GM12878 (cell line): ENCODE results near the gene SORCS2. TPM values are rescaled to one million over a fixed set of nuclear protein-coding genes. Genes with fewer than 3 reads are reported as not detected.

ENCODE experiments used
- ATAC-seq: fragments of 200-7000 bp; cut with Tn5 transposase; 3 replicates; pipeline ENCODE4 v1.9.1; 2020; ENCODE audit warnings: mild to moderate bottlenecking, moderate library complexity
- BruUV-seq: library from RNA; stranded (reverse); fragments of 400-500 nt; replicated peaks from 2 replicates; lab custom pipeline; 2021; lab: Mats Ljungman, UMichigan
- CTCF ChIA-PET: fragments of 300-600 bp; sonication (Branson Sonifier 250); formaldehyde crosslinking; extraction: SDS; loops from one replicate; lab custom pipeline; 2021; ENCODE audit warnings: inconsistent platforms; lab: Yijun Ruan, JAX
- POLR2A ChIA-PET: fragments of 350-600 bp; formaldehyde crosslinking; extraction: SDS; loops from one replicate; lab custom pipeline; 2021; ENCODE audit warnings: inconsistent platforms; lab: Charles Lee
- RAD21 ChIA-PET: fragments of 300-600 bp; sonication (Branson Sonifier 250); formaldehyde crosslinking; loops from one replicate; lab custom pipeline; 2023; ENCODE audit warnings: antibody characterized with exemption; ENCODE audit not compliant: unreplicated experiment; lab: Charles Lee
- SMC1A ChIA-PET: fragments of 300-600 bp; sonication (Branson Sonifier 250); formaldehyde crosslinking; loops from one replicate; lab custom pipeline; 2023; ENCODE audit not compliant: unreplicated experiment, uncharacterized antibody; lab: Charles Lee
- DNase-seq: peaks from one replicate; pipeline ENCODE4 v3.0.0-alpha.2; 2011; ENCODE audit warnings: low read depth, low spot score
- FAIRE-seq: peaks from 3 replicates; lab custom pipeline; 2011; peaks lifted over from hg19 to GRCh38; lab: Jason Lieb, UNC
- H2AFZ ChIP-seq: 2 replicates; pipeline ENCODE4 v1.6.0; 2011; ENCODE audit warnings: low read depth, low read length, control low read depth; ENCODE audit not compliant: control insufficient read depth
- H3K27ac ChIP-seq: 2 replicates; pipeline ENCODE4 v1.5.1; 2011; ENCODE audit warnings: control low read depth; ENCODE audit not compliant: control insufficient read depth, insufficient read depth
- H3K27me3 ChIP-seq, 2 experiments: replicated peaks in 1 of 2; 2 replicates each; pipeline versions ENCODE4 v1.6.0 to v1.6.1; 2011; ENCODE audit warnings: low read length in 1 of 2; ENCODE audit not compliant: control insufficient read depth in 2 of 2, insufficient read depth in 2 of 2
- H3K36me3 ChIP-seq, 2 experiments: 2 replicates each; pipeline ENCODE4 v1.5.1; 2011; ENCODE audit warnings: low read length in 1 of 2; ENCODE audit not compliant: control insufficient read depth in 2 of 2, insufficient read depth in 2 of 2
- H3K4me1 ChIP-seq: 2 replicates; pipeline ENCODE4 v1.6.1; 2011; ENCODE audit warnings: mild to moderate bottlenecking, low read length, moderate library complexity, mixed read lengths; ENCODE audit not compliant: control insufficient read depth, insufficient read depth
- H3K4me2 ChIP-seq: 2 replicates; pipeline ENCODE4 v1.6.0; 2011; ENCODE audit warnings: control low read depth; ENCODE audit not compliant: control insufficient read depth, insufficient read depth
- H3K4me3 ChIP-seq: fragments of 200-600 bp; sonication (generic); 2 replicates; pipeline ENCODE4 v1.5.1; 2016
- H3K79me2 ChIP-seq: 2 replicates; pipeline ENCODE4 v1.6.0; 2011; ENCODE audit warnings: low read length; ENCODE audit not compliant: control insufficient read depth, insufficient read depth
- H3K9ac ChIP-seq: 2 replicates; pipeline ENCODE4 v1.8.0; 2011; ENCODE audit warnings: low read length, control low read depth, mixed read lengths; ENCODE audit not compliant: control insufficient read depth, insufficient read depth
- H3K9me3 ChIP-seq: replicated peaks from 3 replicates; pipeline ENCODE4 v1.5.1; 2011; ENCODE audit warnings: mild to moderate bottlenecking, low read length; ENCODE audit not compliant: control insufficient read depth, insufficient read depth
- H4K20me1 ChIP-seq: 2 replicates; pipeline ENCODE4 v1.6.0; 2011; ENCODE audit not compliant: control insufficient read depth, insufficient read depth
- CREB1 ChIP-seq: IDR thresholded peaks from 2 replicates; pipeline ENCODE4 v1.6.1; 2012; ENCODE audit warnings: low read depth, mild to moderate bottlenecking, inconsistent platforms
- CREM ChIP-seq: IDR thresholded peaks from 2 replicates; pipeline ENCODE4 v1.6.1; 2014; ENCODE audit warnings: antibody characterized with exemption, low read depth
- ELK1 ChIP-seq: IDR thresholded peaks from 2 replicates; pipeline ENCODE4 v1.6.1; 2012; ENCODE audit warnings: low read depth, low read length, improper control_type of control experiment
- HSF1 ChIP-seq: fragments of 150-350 bp; IDR thresholded peaks from 2 replicates; pipeline ENCODE4 v1.6.1; 2014; ENCODE audit warnings: mild to moderate bottlenecking, low read depth, low read length
- MEF2B ChIP-seq: fragments of 450-650 bp; IDR thresholded peaks from 2 replicates; pipeline ENCODE4 v1.6.1; 2018; ENCODE audit warnings: mild to moderate bottlenecking, moderate library complexity; ENCODE audit not compliant: partially characterized antibody, poor library complexity, severe bottlenecking
- MTA3 ChIP-seq: IDR thresholded peaks from 2 replicates; pipeline ENCODE4 v1.6.1; 2012; ENCODE audit warnings: low read length, inconsistent platforms, borderline replicate concordance
- ZNF207 ChIP-seq: fragments of 450-650 bp; IDR thresholded peaks from 2 replicates; pipeline ENCODE4 v1.6.1; 2014; ENCODE audit warnings: antibody characterized with exemption, mild to moderate bottlenecking, borderline replicate concordance
- WGBS: methylation state at CpG from one replicate; pipeline ENCODE4 v1.1.6; 2016; ENCODE audit warnings: low lambda C conversion rate; ENCODE audit not compliant: insufficient replicate concordance, insufficient coverage; ENCODE audit errors: missing lambda C conversion rate; 5-methylcytosine and 5-hydroxymethylcytosine counted together
- in situ Hi-C: fragments of 300-500 bp; cut with MboI; formaldehyde crosslinking; loops from 9 replicates; pipeline ENCODE4 v1.14.3; 2018; ENCODE audit warnings: mixed read lengths
- intact Hi-C: fragments of 100-400 bp; cut with micrococcal nuclease; formaldehyde crosslinking; loops from one replicate; pipeline ENCODE4 v1.14.2; 2022; ENCODE audit not compliant: unreplicated experiment
- polyA plus RNA-seq, 11 experiments: library from polyadenylated mRNA; depleted of rRNA in 4 of 11; unstranded in 6 of 11; stranded (reverse) in 5 of 11; fragments of >200 nt; fragmentation: Nextera tagmentation in 4 of 11; fragmentation: Illumina TruSeq in 1 of 11; extraction: Ambion mirVana in 4 of 11; extraction: Trizol in 1 of 11; gene quantifications; 1 replicate in 1 of 11; 2 replicates in 10 of 11; pipeline versions ENCODE4 v1.2.1 to v1.2.3, GENCODE V29; 2011 to 2016; ENCODE audit warnings: inconsistent platforms in 2 of 11, missing spikeins in 2 of 11, low read depth in 1 of 11
- total RNA-seq, 4 experiments: library from RNA; depleted of rRNA in 3 of 4; stranded (reverse); fragments of >200 nt in 3 of 4; fragmentation: Illumina TruSeq in 1 of 4; extraction: Trizol in 1 of 4; gene quantifications; 2 replicates each; pipeline versions ENCODE4 v1.2.1 to v1.2.3, GENCODE V29; 2013 to 2021

SORCS2 gene
- total and polyA plus RNA-seq, 10 of the 15 experiments (the other 5 are each of a cell fraction or from before 2014, with no cell fraction given): 0.01 to 0.15 (median 0.05) TPM; not detected in 5

- H3K4me3 ChIP-seq: no peak overlapping the region
- no peak for DNase-seq
- TF ChIP-seq MTA3 (no peak), MEF2B (no peak), HSF1 (no peak), ZNF207 (no peak), CREM (no peak), ELK1 (no peak), CREB1 (no peak)
- TF ChIP-seq, all 136 proteins: peak for 0
- ChIA-PET RAD21 (no interaction called here), SMC1A (no interaction called here), CTCF (no interaction called here), POLR2A (no interaction called here)
- Histone ChIP-seq H2AFZ (no peak overlapping the region), H3K79me2 (no peaks in the 10 kb centered on the region), H3K27me3 (no peaks in the 10 kb centered on the region; a peak in 1 of 4 replicates), H3K27ac (no peak overlapping the region), H3K36me3 (no peaks in the 10 kb centered on the region), H3K4me1 (no peaks in the 10 kb centered on the region), H3K9ac (no peak overlapping the region), H3K4me2 (no peak overlapping the region), H3K9me3 (peaks cover 3% of the 10 kb centered on the region; the same call in 1 of the 3 replicates), H4K20me1 (no peaks in the 10 kb centered on the region)
- no peak for FAIRE-seq
- in situ Hi-C loops: no loop called here
- BruUV-seq: no TSS peak
- no peak for ATAC-seq
- WGBS: 20% methylated on average over 15 of the region's 15 CpGs
- intact Hi-C loops: no loop called here
These were observed 185.0 kb downstream of the SORCS2 start for GRCh38 chr4:7377223-7377865.
